Endothelial cell of umbilical vein (primary cell): ENCODE data around the gene CDKN2B-AS1. TPM values are rescaled to one million over a fixed set of nuclear protein-coding genes. Genes with fewer than 3 reads are reported as not detected.
"Not testable (repeated sequence)": the region's sequence is repeated elsewhere in the genome, so short reads cannot be mapped to it uniquely, and the experiment has no call there.

Experiments
- BruUV-seq: library from RNA; stranded (reverse); fragments of 400-500 nt; replicated peaks from 2 replicates; lab custom pipeline; 2021; lab: Mats Ljungman, UMichigan
- CTCF ChIA-PET: fragments of 300-600, 350-600 bp; sonication (Branson Sonifier 250); formaldehyde crosslinking; loops from one replicate; lab custom pipeline; 2021; ENCODE audit warnings: antibody characterized with exemption, inconsistent platforms; lab: Charles Lee
- POLR2A ChIA-PET: fragments of 300-600, 350-600 bp; sonication (Branson Sonifier 250); formaldehyde crosslinking; loops from one replicate; lab custom pipeline; 2021; ENCODE audit warnings: antibody characterized with exemption, inconsistent platforms; lab: Charles Lee
- DNase-seq: peaks from one replicate; pipeline ENCODE4 v3.0.0-alpha.2; 2011; ENCODE audit warnings: low read depth, low spot score
- FAIRE-seq: peaks from 2 replicates; lab custom pipeline; 2011; peaks lifted over from hg19 to GRCh38; lab: Jason Lieb, UNC
- H2AFZ ChIP-seq: 2 replicates; pipeline ENCODE4 v1.6.0; 2012; ENCODE audit warnings: low read depth, low read length, control low read depth, inconsistent platforms
- H3K27ac ChIP-seq: 2 replicates; pipeline ENCODE4 v1.5.1; 2011; ENCODE audit warnings: low read depth, mild to moderate bottlenecking, control low read depth, low read length, moderate library complexity; ENCODE audit not compliant: insufficient read depth
- H3K27me3 ChIP-seq, 2 experiments: 2 replicates each; pipeline versions ENCODE4 v1.6.0 to v1.6.1; 2011; ENCODE audit warnings: low read length in 2 of 2, mixed read lengths in 1 of 2; ENCODE audit not compliant: control insufficient read depth in 2 of 2, insufficient read depth in 2 of 2
- H3K36me3 ChIP-seq, 2 experiments: 2 replicates in 1 of 2; 3 replicates in 1 of 2; pipeline ENCODE4 v1.5.1; 2011; ENCODE audit warnings: low read length in 2 of 2, mild to moderate bottlenecking in 1 of 2, moderate library complexity in 1 of 2; ENCODE audit not compliant: control insufficient read depth in 2 of 2, insufficient read depth in 2 of 2; ENCODE audit errors: extremely low read depth in 1 of 2
- H3K4me1 ChIP-seq: 3 replicates; pipeline ENCODE4 v1.5.1; 2011; ENCODE audit warnings: mild to moderate bottlenecking, low read length; ENCODE audit not compliant: control insufficient read depth, insufficient read depth; ENCODE audit errors: extremely low read depth
- H3K4me2 ChIP-seq: 2 replicates; pipeline ENCODE4 v1.6.1; 2011; ENCODE audit warnings: low read length, control low read depth, mixed read lengths; ENCODE audit not compliant: insufficient read depth
- H3K4me3 ChIP-seq, 3 experiments: fragments of 200-600 bp in 1 of 3; sonication (generic), shearing (Covaris generic) in 1 of 3; replicated peaks in 1 of 3; 2 replicates each; pipeline ENCODE4 v1.5.1; 2011 to 2016; ENCODE audit warnings: control low read depth in 3 of 3, low read length in 3 of 3, mild to moderate bottlenecking in 2 of 3, inconsistent platforms in 1 of 3, low read depth in 1 of 3, moderate library complexity in 1 of 3; ENCODE audit not compliant: insufficient read depth in 1 of 3
- H3K79me2 ChIP-seq: 2 replicates; pipeline ENCODE4 v1.6.0; 2012; ENCODE audit warnings: low read length, inconsistent platforms; ENCODE audit not compliant: control insufficient read depth, insufficient read depth
- H3K9ac ChIP-seq: replicated peaks from 2 replicates; pipeline ENCODE3; 2011; ENCODE audit warnings: low read length, control low read depth; ENCODE audit not compliant: insufficient read depth; ENCODE audit errors: extremely low read depth
- H3K9me1 ChIP-seq: replicated peaks from 3 replicates; pipeline ENCODE4 v1.6.0; 2011; ENCODE audit warnings: mild to moderate bottlenecking, low read length; ENCODE audit not compliant: control insufficient read depth, insufficient read depth; ENCODE audit errors: extremely low read depth
- H3K9me3 ChIP-seq: replicated peaks from 2 replicates; pipeline ENCODE4 v1.5.1; 2012; ENCODE audit warnings: low read length, inconsistent platforms; ENCODE audit not compliant: control insufficient read depth, insufficient read depth
- H4K20me1 ChIP-seq: replicated peaks from 2 replicates; pipeline ENCODE3; 2011; ENCODE audit warnings: mild to moderate bottlenecking, low read length; ENCODE audit not compliant: control insufficient read depth, insufficient read depth; ENCODE audit errors: extremely low read depth
- FOS ChIP-seq: IDR thresholded peaks from 2 replicates; pipeline ENCODE4 v1.6.1; 2011; ENCODE audit warnings: mild to moderate bottlenecking, low read length, moderate library complexity, borderline replicate concordance; ENCODE audit not compliant: insufficient read depth
- GATA2 ChIP-seq: IDR thresholded peaks from 2 replicates; pipeline ENCODE4 v1.7.0; 2011; ENCODE audit warnings: low read depth, mild to moderate bottlenecking, moderate library complexity, mixed read lengths, low read length; ENCODE audit not compliant: insufficient read length, insufficient read depth
- MAX ChIP-seq: IDR thresholded peaks from 2 replicates; pipeline ENCODE4 v1.6.1; 2011; ENCODE audit not compliant: insufficient read depth, insufficient read length
- POLR2AphosphoS5 ChIP-seq: IDR thresholded peaks from 2 replicates; pipeline ENCODE4 v1.6.1; 2012; ENCODE audit warnings: low read depth, mild to moderate bottlenecking, control low read depth, low read length, moderate library complexity; ENCODE audit not compliant: insufficient read depth
- dilution Hi-C: fragments of 300-500 bp; cut with MboI; formaldehyde crosslinking; loops from one replicate; pipeline ENCODE4 v1.15.0; 2019; ENCODE audit warnings: low sequenced_read_pairs; ENCODE audit not compliant: extremely low pct_ligation_motif_present
- intact Hi-C: fragments of 100-400 bp; cut with micrococcal nuclease; formaldehyde crosslinking; loops from one replicate; pipeline ENCODE4 v1.10.0; 2022
- polyA plus RNA-seq, 4 experiments: library from polyadenylated mRNA; depleted of rRNA in 3 of 4; stranded (reverse) in 3 of 4; unstranded in 1 of 4; fragments of >200 nt; gene quantifications; 2 replicates each; pipeline versions ENCODE4 v1.2.1 to v1.2.3, GENCODE V29; 2011 to 2012; ENCODE audit warnings: missing spikeins in 1 of 4
- total RNA-seq: library from RNA; stranded (reverse); gene quantifications from 2 replicates; pipeline ENCODE4 v1.2.3, GENCODE V29; 2021

The CDKN2B-AS1 gene
- total and polyA plus RNA-seq, 2 donors (not counting 3 experiments of a cell fraction or from before 2014, with no cell fraction given): 0.44 to 1.9 TPM

- Histone ChIP-seq H3K79me2 (no peaks in the 10 kb centered on the region), H3K4me1 (peaks cover 21% of the 10 kb centered on the region), H3K9me1 (no peaks in the 10 kb centered on the region), H3K4me3 (no peak overlapping the region), H2AFZ (no peak overlapping the region), H3K27ac (no peak overlapping the region), H3K9ac (no peak overlapping the region), H4K20me1 (no peaks in the 10 kb centered on the region), H3K27me3 (no peaks in the 10 kb centered on the region), H3K36me3 (no peaks in the 10 kb centered on the region), H3K4me2 (no peak overlapping the region), H3K9me3 (no peaks in the 10 kb centered on the region)
- CTCF ChIA-PET: interaction anchor here (0.8 to 1.4 kb wide), 3 partner anchors 9 to 183 kb away, joined by 3 read pairs; no protein-coding TSS in a partner anchor
- intact Hi-C loops: no loop called here
- no peak for TF ChIP-seq GATA2
- no peak for TF ChIP-seq FOS
- TF ChIP-seq POLR2AphosphoS5: no peak
- no peak for TF ChIP-seq MAX
- no peak for DNase-seq
- POLR2A ChIA-PET: no interaction called here
- BruUV-seq: no TSS peak
- dilution Hi-C loops: no loop called here
- FAIRE-seq: no peak
These were observed 61.8 kb downstream of the CDKN2B-AS1 start for GRCh38 chr9:22056402-22056801.

GRCh38 chr9:22057972-22058371, 63.4 kb downstream of the CDKN2B-AS1 start:
- H3K27me3 ChIP-seq, intact Hi-C loops, H3K27ac ChIP-seq, H3K4me1 ChIP-seq, H4K20me1 ChIP-seq, dilution Hi-C loops, H3K4me3 ChIP-seq, H3K9me1 ChIP-seq, BruUV-seq, H3K9ac ChIP-seq, H3K9me3 ChIP-seq, POLR2A ChIA-PET, H3K36me3 ChIP-seq, H2AFZ ChIP-seq, H3K79me2 ChIP-seq, FAIRE-seq, H3K4me2 ChIP-seq, DNase-seq: not testable (repeated sequence)
- CTCF ChIA-PET: interaction anchor here (0.7 kb wide), 1 partner anchor 62 kb away, joined by 3 read pairs; no protein-coding TSS in a partner anchor
